Parathyroid adenoma (tissue), 2 donors: ENCODE measurements around the gene ELAPOR1.

ENCODE experiments used
- H2AFZ ChIP-seq: fragments of 300-600 bp; sonication (generic); one replicate; pipeline ENCODE4 v1.7.0; 2017; ENCODE audit warnings: antibody characterized with exemption, mild to moderate bottlenecking
- H3K27ac ChIP-seq: fragments of 300-600 bp; sonication (generic); one replicate; pipeline ENCODE4 v1.7.0; 2017
- H3K27me3 ChIP-seq: fragments of 300-600 bp; sonication (generic); one replicate; pipeline ENCODE4 v1.7.0; 2017; ENCODE audit warnings: low read length; ENCODE audit not compliant: control insufficient read depth, insufficient read depth
- H3K36me3 ChIP-seq: fragments of 300-600 bp; sonication (generic); one replicate; pipeline ENCODE4 v1.7.0; 2017; ENCODE audit warnings: low read length; ENCODE audit not compliant: control insufficient read depth, insufficient read depth
- H3K4me1 ChIP-seq: fragments of 300-600 bp; sonication (generic); one replicate; pipeline ENCODE4 v1.7.0; 2017; ENCODE audit warnings: control low read depth
- H3K4me2 ChIP-seq: fragments of 300-600 bp; sonication (generic); one replicate; pipeline ENCODE4 v1.7.0; 2017; ENCODE audit warnings: low read length
- H3K4me3 ChIP-seq: fragments of 300-600 bp; sonication (generic); one replicate; pipeline ENCODE4 v1.7.0; 2017; ENCODE audit warnings: low read depth, low read length
- H3K79me2 ChIP-seq: fragments of 300-600 bp; sonication (generic); one replicate; pipeline ENCODE4 v1.7.0; 2017; ENCODE audit warnings: control low read depth
- H3K9ac ChIP-seq: fragments of 300-600 bp; sonication (generic); one replicate; pipeline ENCODE4 v1.7.0; 2017; ENCODE audit warnings: mild to moderate bottlenecking
- H3K9me3 ChIP-seq: fragments of 300-600 bp; sonication (generic); one replicate; pipeline ENCODE4 v1.7.0; 2017; ENCODE audit warnings: low read length; ENCODE audit not compliant: control insufficient read depth
- TF ChIP-seq, protein P1 (sequence below): fragments of 300-600 bp; sonication (generic); IDR thresholded peaks from one replicate; pipeline ENCODE4 v1.7.0; 2017; ENCODE audit warnings: antibody characterized with exemption, mild to moderate bottlenecking
- donor health status: primary hyperparathyroidism.

Gene ELAPOR1

DNA sequence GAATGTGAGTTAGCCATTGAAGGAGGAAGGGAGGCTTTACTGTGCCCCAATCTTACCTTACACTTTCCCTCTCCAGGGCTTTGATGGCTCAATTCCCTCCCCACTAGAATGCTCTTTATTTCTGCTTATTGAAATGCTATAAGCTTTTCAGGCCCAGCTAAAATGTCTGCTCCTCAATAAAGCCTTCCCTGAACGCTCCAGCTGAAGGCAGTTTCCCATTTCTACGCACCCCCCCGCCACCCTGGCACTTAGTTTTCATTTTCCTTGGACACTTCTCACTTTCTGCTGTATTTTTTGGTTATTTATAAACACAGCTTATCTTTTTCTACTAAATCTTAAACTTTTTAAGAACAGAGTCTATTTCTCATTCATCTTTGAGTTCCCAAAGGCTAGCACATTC lies 30.4 kb upstream of the ELAPOR1 start:
- TF ChIP-seq, protein P1, sequence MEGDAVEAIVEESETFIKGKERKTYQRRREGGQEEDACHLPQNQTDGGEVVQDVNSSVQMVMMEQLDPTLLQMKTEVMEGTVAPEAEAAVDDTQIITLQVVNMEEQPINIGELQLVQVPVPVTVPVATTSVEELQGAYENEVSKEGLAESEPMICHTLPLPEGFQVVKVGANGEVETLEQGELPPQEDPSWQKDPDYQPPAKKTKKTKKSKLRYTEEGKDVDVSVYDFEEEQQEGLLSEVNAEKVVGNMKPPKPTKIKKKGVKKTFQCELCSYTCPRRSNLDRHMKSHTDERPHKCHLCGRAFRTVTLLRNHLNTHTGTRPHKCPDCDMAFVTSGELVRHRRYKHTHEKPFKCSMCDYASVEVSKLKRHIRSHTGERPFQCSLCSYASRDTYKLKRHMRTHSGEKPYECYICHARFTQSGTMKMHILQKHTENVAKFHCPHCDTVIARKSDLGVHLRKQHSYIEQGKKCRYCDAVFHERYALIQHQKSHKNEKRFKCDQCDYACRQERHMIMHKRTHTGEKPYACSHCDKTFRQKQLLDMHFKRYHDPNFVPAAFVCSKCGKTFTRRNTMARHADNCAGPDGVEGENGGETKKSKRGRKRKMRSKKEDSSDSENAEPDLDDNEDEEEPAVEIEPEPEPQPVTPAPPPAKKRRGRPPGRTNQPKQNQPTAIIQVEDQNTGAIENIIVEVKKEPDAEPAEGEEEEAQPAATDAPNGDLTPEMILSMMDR, result no peak
- Histone ChIP-seq H3K4me3 (no peak overlapping the region), H3K4me1 (no peaks in the 10 kb centered on the region), H3K9me3 (no peaks in the 10 kb centered on the region), H3K9ac (no peak overlapping the region), H3K36me3 (no peaks in the 10 kb centered on the region), H2AFZ (no peak overlapping the region), H3K27ac (no peak overlapping the region), H3K79me2 (no peaks in the 10 kb centered on the region), H3K4me2 (no peak overlapping the region), H3K27me3 (no peaks in the 10 kb centered on the region)

DNA sequence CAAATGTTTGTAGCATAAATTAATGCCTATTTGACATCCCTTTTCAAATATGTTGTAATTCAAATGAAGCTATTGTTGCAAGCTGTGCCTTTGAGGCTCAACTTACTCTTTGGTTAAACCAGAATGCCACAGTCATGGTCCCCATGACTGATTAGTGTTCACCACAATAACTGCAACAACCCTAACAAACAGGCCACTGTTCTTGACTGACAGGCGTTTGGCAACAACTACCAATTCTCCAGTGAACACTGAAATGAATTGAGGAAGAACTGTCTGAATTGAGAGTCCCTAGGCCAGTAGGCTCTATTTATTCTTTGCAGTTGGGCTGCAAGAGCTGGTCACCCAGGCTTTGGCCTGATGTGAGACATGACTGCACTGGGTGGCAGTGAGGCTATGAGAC lies 30.0 kb upstream of the ELAPOR1 start:
- no peak overlapping the region for H3K4me3 ChIP-seq

DNA sequence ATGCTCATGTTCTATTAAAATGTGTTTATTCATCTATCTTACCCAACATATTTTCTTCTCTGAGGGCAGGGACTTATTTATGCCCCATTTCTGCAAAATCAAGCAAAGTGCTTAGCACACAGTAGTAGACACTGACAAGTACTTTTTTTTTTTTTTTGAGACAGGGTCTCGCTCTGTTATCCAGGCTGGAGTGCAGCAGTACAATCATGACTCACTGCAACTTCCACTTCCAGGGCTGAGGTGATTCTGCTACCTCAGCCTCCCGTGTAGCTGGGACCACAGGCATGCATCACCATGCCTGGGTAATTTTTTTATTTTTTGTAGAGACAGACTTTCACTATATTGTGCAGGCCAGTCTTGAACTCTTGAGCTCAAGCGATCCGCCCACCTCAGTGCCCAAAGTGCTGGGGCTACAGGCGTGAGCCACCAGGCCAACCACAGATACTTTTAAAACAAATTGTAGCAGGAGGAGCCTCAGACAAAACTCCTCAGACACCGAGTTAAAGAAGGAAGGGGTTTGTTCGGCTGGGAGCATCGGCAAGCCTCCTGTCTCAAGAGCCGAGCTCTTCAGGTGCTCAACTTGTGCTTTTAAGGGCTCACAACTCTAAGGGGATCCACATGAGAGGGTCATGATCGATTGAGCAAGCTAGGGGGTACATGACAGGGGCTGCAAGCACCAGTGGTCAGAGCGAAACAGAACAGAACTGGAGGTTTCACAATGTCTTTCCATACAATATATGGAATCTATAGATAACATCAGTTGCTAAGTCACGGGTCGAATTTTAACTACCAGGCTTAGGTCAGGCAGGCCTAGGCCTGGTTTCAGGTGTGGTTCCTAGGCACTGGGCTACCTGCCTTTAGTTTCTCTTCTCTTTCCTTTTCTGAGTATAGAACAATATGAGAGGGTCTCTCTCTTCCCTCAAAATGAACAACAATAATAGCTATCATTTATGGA lies 29.1 kb upstream of the ELAPOR1 start:
- Histone ChIP-seq H3K9me3 (no peaks in the 10 kb centered on the region), H2AFZ (no peak overlapping the region), H3K4me1 (no peaks in the 10 kb centered on the region), H3K36me3 (no peaks in the 10 kb centered on the region), H3K4me2 (no peak overlapping the region), H3K27me3 (no peaks in the 10 kb centered on the region), H3K79me2 (no peaks in the 10 kb centered on the region), H3K9ac (no peak overlapping the region), H3K4me3 (no peak overlapping the region), H3K27ac (no peak overlapping the region)
- TF ChIP-seq, protein P1, result no peak

More for the DNA sequence above, 30.0 kb upstream of the ELAPOR1 start:
- Histone ChIP-seq H3K9ac (no peak overlapping the region), H3K27ac (no peak overlapping the region), H3K27me3 (no peaks in the 10 kb centered on the region), H2AFZ (no peak overlapping the region), H3K79me2 (no peaks in the 10 kb centered on the region), H3K4me1 (no peaks in the 10 kb centered on the region), H3K9me3 (no peaks in the 10 kb centered on the region), H3K36me3 (no peaks in the 10 kb centered on the region), H3K4me2 (no peak overlapping the region)
- TF ChIP-seq, protein P1, result no peak

GRCh38 chr1:109089242-109090015 lies 24.5 kb upstream of the ELAPOR1 start:
- Histone ChIP-seq H3K4me1 (peaks cover 5% of the 10 kb centered on the region), H3K9ac (no peak overlapping the region), H3K27me3 (no peaks in the 10 kb centered on the region), H3K4me3 (peak overlapping the region; percentile 90), H3K27ac (no peak overlapping the region), H3K4me2 (peak overlapping the region; percentile 76), H3K9me3 (no peaks in the 10 kb centered on the region), H3K79me2 (peaks cover 6% of the 10 kb centered on the region), H3K36me3 (no peaks in the 10 kb centered on the region), H2AFZ (no peak overlapping the region)
- TF ChIP-seq, protein P1, result no peak
